WTC11 (cell line): Measurements from ENCODE around the gene OBSL1. TPM values are rescaled to one million over a fixed set of nuclear protein-coding genes. Genes with fewer than 3 reads are reported as not detected.

ENCODE experiments used
- ATAC-seq: fragments of 200-7000 bp; cut with Tn5 transposase; 2 replicates; pipeline ENCODE4 v1.10.0; 2021; ENCODE audit warnings: mild to moderate bottlenecking, moderate library complexity
- CTCF ChIA-PET: fragments of 300-600 bp; sonication (Branson Sonifier 250); formaldehyde crosslinking; loops from one replicate; lab custom pipeline; 2021; ENCODE audit warnings: antibody characterized with exemption; lab: Charles Lee
- POLR2A ChIA-PET: fragments of 350-600 bp; sonication (Branson Sonifier 250); formaldehyde crosslinking; loops from one replicate; lab custom pipeline; 2021; ENCODE audit warnings: antibody characterized with exemption; lab: Charles Lee
- DNase-seq: peaks from one replicate; pipeline ENCODE4 v3.0.0; 2021; ENCODE audit warnings: low spot score
- H3K27ac Mint-ChIP-seq: 2 replicates; pipeline ENCODE4 v1.8.0; 2021; ENCODE audit warnings: mixed read lengths
- H3K27me3 Mint-ChIP-seq: 2 replicates; pipeline ENCODE4 v1.8.0; 2021; ENCODE audit warnings: low read depth, mild to moderate bottlenecking, moderate library complexity, mixed read lengths
- H3K36me3 Mint-ChIP-seq: 2 replicates; pipeline ENCODE4 v1.8.0; 2021; ENCODE audit warnings: mixed read lengths
- H3K4me1 Mint-ChIP-seq: 2 replicates; pipeline ENCODE4 v1.8.0; 2022; ENCODE audit warnings: mixed read lengths
- H3K4me3 Mint-ChIP-seq: 2 replicates; pipeline ENCODE4 v1.8.0; 2021; ENCODE audit warnings: mild to moderate bottlenecking, moderate library complexity, mixed read lengths
- H3K9me3 Mint-ChIP-seq: 2 replicates; pipeline ENCODE4 v1.8.0; 2021; ENCODE audit warnings: mixed read lengths
- ESRRA ChIP-seq: sonication (generic); formaldehyde crosslinking; IDR thresholded peaks from 2 replicates; pipeline ENCODE4 v1.8.1; 2022; ENCODE audit warnings: mild to moderate bottlenecking, missing genetic modification reagents, borderline replicate concordance
- FOXP1 ChIP-seq: sonication (generic); formaldehyde crosslinking; IDR thresholded peaks from 2 replicates; pipeline ENCODE4 v1.8.0; 2022; ENCODE audit warnings: missing genetic modification reagents, mild to moderate bottlenecking, moderate library complexity, borderline replicate concordance
- MYBL2 ChIP-seq: sonication (generic); formaldehyde crosslinking; IDR thresholded peaks from 2 replicates; pipeline ENCODE4 v1.8.1; 2023; ENCODE audit warnings: mild to moderate bottlenecking, moderate library complexity, missing genetic modification reagents
- NFATC4 ChIP-seq: fragments of 250-450 bp; sonication (Bioruptor Pico); IDR thresholded peaks from 2 replicates; pipeline ENCODE4 v1.9.0; 2021; ENCODE audit warnings: mild to moderate bottlenecking
- NFYB ChIP-seq: sonication (generic); formaldehyde crosslinking; conservative IDR thresholded peaks from 2 replicates; pipeline ENCODE4 v1.8.0; 2022; ENCODE audit warnings: low read depth, missing genetic modification reagents
- OVOL2 ChIP-seq: fragments of 250-450 bp; sonication (Bioruptor Pico); IDR thresholded peaks from 2 replicates; pipeline ENCODE4 v1.9.0; 2021; ENCODE audit warnings: mild to moderate bottlenecking, borderline replicate concordance
- SOX15 ChIP-seq: fragments of 250-450 bp; sonication (Bioruptor Pico); IDR thresholded peaks from 2 replicates; pipeline ENCODE4 v1.9.0; 2021; ENCODE audit warnings: mild to moderate bottlenecking
- SP1 ChIP-seq: sonication (generic); formaldehyde crosslinking; conservative IDR thresholded peaks from 2 replicates; pipeline ENCODE4 v1.8.1; 2022; ENCODE audit warnings: missing genetic modification reagents
- STAT6 ChIP-seq: sonication (generic); formaldehyde crosslinking; conservative IDR thresholded peaks from 2 replicates; pipeline ENCODE4 v1.8.1; 2023; ENCODE audit warnings: mild to moderate bottlenecking, low read depth, missing genetic modification reagents, moderate library complexity
- TP53 ChIP-seq: sonication (generic); formaldehyde crosslinking; IDR thresholded peaks from 2 replicates; pipeline ENCODE4 v1.8.1; 2023; ENCODE audit warnings: mild to moderate bottlenecking, missing genetic modification reagents
- USF1 ChIP-seq: sonication (generic); formaldehyde crosslinking; IDR thresholded peaks from 2 replicates; pipeline ENCODE4 v1.8.0; 2022; ENCODE audit warnings: mild to moderate bottlenecking, missing genetic modification reagents
- ZMAT4 ChIP-seq: fragments of 250-450 bp; sonication (Bioruptor Pico); IDR thresholded peaks from 2 replicates; pipeline ENCODE4 v1.9.0; 2021; ENCODE audit warnings: mild to moderate bottlenecking
- ZNF121 ChIP-seq: sonication (generic); formaldehyde crosslinking; IDR thresholded peaks from 2 replicates; pipeline ENCODE4 v1.8.0; 2023; ENCODE audit warnings: missing genetic modification reagents
- ZNF423 ChIP-seq: fragments of 250-450 bp; sonication (Bioruptor Pico); IDR thresholded peaks from 2 replicates; pipeline ENCODE4 v2.1.2; 2022; ENCODE audit warnings: mild to moderate bottlenecking, moderate library complexity
- total RNA-seq: library from RNA; stranded (reverse); gene quantifications from 3 replicates; pipeline ENCODE4 v1.2.3, GENCODE V29; 2021
- TF ChIP-seq, protein P1 (sequence below): sonication (generic); formaldehyde crosslinking; IDR thresholded peaks from 2 replicates; pipeline ENCODE4 v1.8.1; 2023; ENCODE audit warnings: mild to moderate bottlenecking, moderate library complexity, missing genetic modification reagents
- TF ChIP-seq, protein P2 (sequence below): sonication (generic); formaldehyde crosslinking; IDR thresholded peaks from 2 replicates; pipeline ENCODE4 v1.8.0; 2022; ENCODE audit warnings: mild to moderate bottlenecking, missing genetic modification reagents
- TF ChIP-seq, protein P3 (sequence below): sonication (generic); formaldehyde crosslinking; IDR thresholded peaks from 2 replicates; pipeline ENCODE4 v1.8.0; 2022; ENCODE audit warnings: missing genetic modification reagents
- TF ChIP-seq, protein P4 (sequence below): sonication (generic); formaldehyde crosslinking; IDR thresholded peaks from 2 replicates; pipeline ENCODE4 v1.8.1; 2022; ENCODE audit warnings: low read depth, mild to moderate bottlenecking, moderate library complexity, missing genetic modification reagents, borderline replicate concordance

Gene OBSL1
- total RNA-seq, 1 experiment from 2014 or later, result 159 TPM

DNA sequence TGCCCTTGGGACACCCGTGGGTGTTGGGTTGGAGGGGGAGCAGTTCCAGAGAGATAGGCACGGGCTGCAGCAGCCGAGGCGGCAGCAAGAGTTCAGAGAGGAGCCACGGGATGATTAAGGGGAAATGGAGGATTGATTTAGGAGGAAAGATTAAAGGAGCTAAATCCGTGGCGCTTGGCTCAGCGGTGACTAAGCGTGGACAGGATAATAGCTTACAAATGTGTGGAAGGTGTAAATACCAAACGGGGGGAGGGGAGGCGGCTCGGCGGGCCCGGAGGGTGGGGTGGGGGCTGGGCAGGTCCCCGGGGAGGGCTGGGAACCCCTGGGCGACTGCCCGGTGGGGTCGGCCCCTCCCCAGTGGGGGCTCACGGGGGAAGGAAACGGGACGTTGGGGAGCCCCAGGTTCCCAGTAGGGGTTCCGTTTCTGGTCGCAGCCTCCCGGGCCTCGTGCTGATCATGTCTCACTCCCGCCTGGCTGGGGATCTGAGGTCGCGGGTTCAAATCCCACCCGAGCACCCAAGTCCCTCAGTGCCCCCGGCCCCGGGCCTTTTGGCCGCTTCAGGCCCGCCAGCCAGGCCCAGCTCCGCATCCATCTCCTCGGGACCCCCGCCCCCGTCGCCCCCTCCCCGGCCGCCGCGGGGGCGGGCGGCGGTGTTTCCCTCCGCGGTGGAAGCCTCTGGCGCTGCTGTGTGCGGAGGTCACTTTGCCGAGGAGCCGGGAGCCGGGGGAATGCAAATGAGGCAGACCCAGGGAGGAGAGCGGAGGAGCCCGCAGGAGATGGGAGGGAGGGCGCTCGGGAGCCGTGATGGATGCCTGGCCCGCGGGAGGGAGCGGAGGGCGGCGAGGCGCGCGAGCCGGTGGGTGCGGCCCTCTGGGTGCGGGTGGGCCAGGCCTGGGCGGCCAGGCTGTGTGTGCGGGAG, 49.0 kb downstream of the OBSL1 start:
- ChIA-PET CTCF (interaction anchor here (0.5 to 41.3 kb wide), 37 partner anchors 8 to 652 kb away, joined by 3 to 2316 read pairs (median 6); partner anchors contain the start of genes ASIC4, DNPEP, GMPPA and SPEG), POLR2A (interaction anchor here (0.8 to 1.2 kb wide), 3 partner anchors 13 to 30 kb away, joined by 3 read pairs; no protein-coding TSS in a partner anchor)
- Mint-ChIP-seq H3K36me3 (no peaks in the 10 kb centered on the region), H3K9me3 (no peaks in the 10 kb centered on the region), H3K4me3 (peak overlapping the region; percentile 64), H3K4me1 (peaks cover 66% of the 10 kb centered on the region), H3K27ac (peak overlapping the region; percentile 58), H3K27me3 (peaks cover 31% of the 10 kb centered on the region)
- ATAC-seq (peak; percentile 57), DNase-seq (peak; percentile 78)
- TF ChIP-seq SOX15 (CRISPR knock-in tag), result no peak
- TF ChIP-seq, protein P1, sequence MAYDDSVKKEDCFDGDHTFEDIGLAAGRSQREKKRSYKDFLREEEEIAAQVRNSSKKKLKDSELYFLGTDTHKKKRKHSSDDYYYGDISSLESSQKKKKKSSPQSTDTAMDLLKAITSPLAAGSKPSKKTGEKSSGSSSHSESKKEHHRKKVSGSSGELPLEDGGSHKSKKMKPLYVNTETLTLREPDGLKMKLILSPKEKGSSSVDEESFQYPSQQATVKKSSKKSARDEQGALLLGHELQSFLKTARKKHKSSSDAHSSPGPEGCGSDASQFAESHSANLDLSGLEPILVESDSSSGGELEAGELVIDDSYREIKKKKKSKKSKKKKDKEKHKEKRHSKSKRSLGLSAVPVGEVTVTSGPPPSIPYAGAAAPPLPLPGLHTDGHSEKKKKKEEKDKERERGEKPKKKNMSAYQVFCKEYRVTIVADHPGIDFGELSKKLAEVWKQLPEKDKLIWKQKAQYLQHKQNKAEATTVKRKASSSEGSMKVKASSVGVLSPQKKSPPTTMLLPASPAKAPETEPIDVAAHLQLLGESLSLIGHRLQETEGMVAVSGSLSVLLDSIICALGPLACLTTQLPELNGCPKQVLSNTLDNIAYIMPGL, result 0 out of 2 replicates have a peak, but pooled peaks have one; percentile 54
- TF ChIP-seq, protein P2, sequence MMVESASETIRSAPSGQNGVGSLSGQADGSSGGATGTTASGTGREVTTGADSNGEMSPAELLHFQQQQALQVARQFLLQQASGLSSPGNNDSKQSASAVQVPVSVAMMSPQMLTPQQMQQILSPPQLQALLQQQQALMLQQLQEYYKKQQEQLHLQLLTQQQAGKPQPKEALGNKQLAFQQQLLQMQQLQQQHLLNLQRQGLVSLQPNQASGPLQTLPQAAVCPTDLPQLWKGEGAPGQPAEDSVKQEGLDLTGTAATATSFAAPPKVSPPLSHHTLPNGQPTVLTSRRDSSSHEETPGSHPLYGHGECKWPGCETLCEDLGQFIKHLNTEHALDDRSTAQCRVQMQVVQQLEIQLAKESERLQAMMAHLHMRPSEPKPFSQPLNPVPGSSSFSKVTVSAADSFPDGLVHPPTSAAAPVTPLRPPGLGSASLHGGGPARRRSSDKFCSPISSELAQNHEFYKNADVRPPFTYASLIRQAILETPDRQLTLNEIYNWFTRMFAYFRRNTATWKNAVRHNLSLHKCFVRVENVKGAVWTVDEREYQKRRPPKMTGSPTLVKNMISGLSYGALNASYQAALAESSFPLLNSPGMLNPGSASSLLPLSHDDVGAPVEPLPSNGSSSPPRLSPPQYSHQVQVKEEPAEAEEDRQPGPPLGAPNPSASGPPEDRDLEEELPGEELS (CRISPR knock-in tag), result no peak
- TF ChIP-seq STAT6 (CRISPR knock-in tag), result no peak
- TF ChIP-seq ZNF423, result 0 out of 2 replicates have a peak, but pooled peaks have one; percentile 2
- no peak for TF ChIP-seq TP53 (CRISPR knock-in tag)
- no peak for TF ChIP-seq FOXP1 (CRISPR knock-in tag)
- no peak for TF ChIP-seq SP1 (CRISPR knock-in tag)
- no peak for TF ChIP-seq MYBL2 (CRISPR knock-in tag)
- TF ChIP-seq, protein P3, sequence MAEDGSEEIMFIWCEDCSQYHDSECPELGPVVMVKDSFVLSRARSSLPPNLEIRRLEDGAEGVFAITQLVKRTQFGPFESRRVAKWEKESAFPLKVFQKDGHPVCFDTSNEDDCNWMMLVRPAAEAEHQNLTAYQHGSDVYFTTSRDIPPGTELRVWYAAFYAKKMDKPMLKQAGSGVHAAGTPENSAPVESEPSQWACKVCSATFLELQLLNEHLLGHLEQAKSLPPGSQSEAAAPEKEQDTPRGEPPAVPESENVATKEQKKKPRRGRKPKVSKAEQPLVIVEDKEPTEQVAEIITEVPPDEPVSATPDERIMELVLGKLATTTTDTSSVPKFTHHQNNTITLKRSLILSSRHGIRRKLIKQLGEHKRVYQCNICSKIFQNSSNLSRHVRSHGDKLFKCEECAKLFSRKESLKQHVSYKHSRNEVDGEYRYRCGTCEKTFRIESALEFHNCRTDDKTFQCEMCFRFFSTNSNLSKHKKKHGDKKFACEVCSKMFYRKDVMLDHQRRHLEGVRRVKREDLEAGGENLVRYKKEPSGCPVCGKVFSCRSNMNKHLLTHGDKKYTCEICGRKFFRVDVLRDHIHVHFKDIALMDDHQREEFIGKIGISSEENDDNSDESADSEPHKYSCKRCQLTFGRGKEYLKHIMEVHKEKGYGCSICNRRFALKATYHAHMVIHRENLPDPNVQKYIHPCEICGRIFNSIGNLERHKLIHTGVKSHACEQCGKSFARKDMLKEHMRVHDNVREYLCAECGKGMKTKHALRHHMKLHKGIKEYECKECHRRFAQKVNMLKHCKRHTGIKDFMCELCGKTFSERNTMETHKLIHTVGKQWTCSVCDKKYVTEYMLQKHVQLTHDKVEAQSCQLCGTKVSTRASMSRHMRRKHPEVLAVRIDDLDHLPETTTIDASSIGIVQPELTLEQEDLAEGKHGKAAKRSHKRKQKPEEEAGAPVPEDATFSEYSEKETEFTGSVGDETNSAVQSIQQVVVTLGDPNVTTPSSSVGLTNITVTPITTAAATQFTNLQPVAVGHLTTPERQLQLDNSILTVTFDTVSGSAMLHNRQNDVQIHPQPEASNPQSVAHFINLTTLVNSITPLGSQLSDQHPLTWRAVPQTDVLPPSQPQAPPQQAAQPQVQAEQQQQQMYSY, result no peak
- TF ChIP-seq, protein P4, sequence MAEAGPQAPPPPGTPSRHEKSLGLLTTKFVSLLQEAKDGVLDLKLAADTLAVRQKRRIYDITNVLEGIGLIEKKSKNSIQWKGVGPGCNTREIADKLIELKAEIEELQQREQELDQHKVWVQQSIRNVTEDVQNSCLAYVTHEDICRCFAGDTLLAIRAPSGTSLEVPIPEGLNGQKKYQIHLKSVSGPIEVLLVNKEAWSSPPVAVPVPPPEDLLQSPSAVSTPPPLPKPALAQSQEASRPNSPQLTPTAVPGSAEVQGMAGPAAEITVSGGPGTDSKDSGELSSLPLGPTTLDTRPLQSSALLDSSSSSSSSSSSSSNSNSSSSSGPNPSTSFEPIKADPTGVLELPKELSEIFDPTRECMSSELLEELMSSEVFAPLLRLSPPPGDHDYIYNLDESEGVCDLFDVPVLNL (CRISPR knock-in tag), result 0 out of 2 replicates have a peak, but pooled peaks have one; percentile 14
- TF ChIP-seq ESRRA (CRISPR knock-in tag), result 0 out of 2 replicates have a peak, but pooled peaks have one; percentile 21
- no peak for TF ChIP-seq OVOL2
- no peak for TF ChIP-seq NFATC4 (CRISPR knock-in tag)
- TF ChIP-seq ZNF121 (CRISPR knock-in tag), result no peak
- TF ChIP-seq USF1 (CRISPR knock-in tag), result no peak
- no peak for TF ChIP-seq ZMAT4 (CRISPR knock-in tag)
- no peak for TF ChIP-seq NFYB (CRISPR knock-in tag)
